Duodenal mucosa (tissue), 2 donors: ENCODE data around the gene ALG14.

Source experiments
- H3K27ac ChIP-seq: one replicate; pipeline ENCODE4 v1.7.0; 2013; ENCODE audit warnings: low read depth, low read length
- H3K27me3 ChIP-seq, 2 donors: one replicate each; pipeline ENCODE4 v1.7.0; 2013; ENCODE audit warnings: low read length in 2 of 2, control low read depth in 1 of 2; ENCODE audit not compliant: insufficient read depth in 2 of 2, control insufficient read depth in 1 of 2
- H3K36me3 ChIP-seq, 2 donors: one replicate each; pipeline ENCODE4 v1.7.0; 2013; ENCODE audit warnings: low read length in 2 of 2, control low read depth in 1 of 2; ENCODE audit not compliant: insufficient read depth in 2 of 2, control insufficient read depth in 1 of 2
- H3K4me1 ChIP-seq, 2 donors: one replicate each; pipeline ENCODE4 v1.7.0; 2013; ENCODE audit warnings: low read length in 2 of 2, control low read depth in 1 of 2; ENCODE audit not compliant: insufficient read depth in 2 of 2, control insufficient read depth in 1 of 2
- H3K4me3 ChIP-seq, 2 donors: one replicate each; pipeline ENCODE4 v1.7.0; 2013; ENCODE audit warnings: low read length in 2 of 2, low read depth in 1 of 2
- H3K9ac ChIP-seq, 2 donors: one replicate each; pipeline ENCODE4 v1.7.0; 2013; ENCODE audit warnings: low read length in 2 of 2, low read depth in 1 of 2
- H3K9me3 ChIP-seq, 2 donors: one replicate each; pipeline ENCODE4 v1.7.0; 2013; ENCODE audit warnings: low read length in 2 of 2, control low read depth in 1 of 2; ENCODE audit not compliant: control insufficient read depth in 1 of 2

ALG14 gene

GRCh38 chr1:94926126-94926914 lies 146.4 kb downstream of the ALG14 start:
- peak overlapping the region; percentile 93 for H3K27ac ChIP-seq
- no peaks in the 10 kb centered on the region for H3K9me3 ChIP-seq
- H3K36me3 ChIP-seq = no peaks in the 10 kb centered on the region
- peak overlapping the region; percentile 82 to 91 for H3K4me3 ChIP-seq
- H3K27me3 ChIP-seq = no peaks in the 10 kb centered on the region
- peaks cover 26 to 52% of the 10 kb centered on the region in 2 donors for H3K4me1 ChIP-seq
- H3K9ac ChIP-seq = peak overlapping the region; percentile 83 to 92

GRCh38 chr1:94925561-94926125 lies 147.1 kb downstream of the ALG14 start:
- Histone ChIP-seq H3K4me3 (peak overlapping the region; percentile 82 to 91), H3K4me1 (peaks cover 23 to 54% of the 10 kb centered on the region in 2 donors), H3K27me3 (no peaks in the 10 kb centered on the region), H3K9ac (peak overlapping the region; percentile 83 to 92), H3K36me3 (no peaks in the 10 kb centered on the region), H3K27ac (peak overlapping the region; percentile 93), H3K9me3 (no peaks in the 10 kb centered on the region)

GRCh38 chr1:94925004-94925403 lies 147.7 kb downstream of the ALG14 start:
- Histone ChIP-seq H3K27me3 (no peaks in the 10 kb centered on the region), H3K4me1 (peaks cover 22 to 58% of the 10 kb centered on the region in 2 donors), H3K27ac (peak overlapping the region; percentile 93), H3K36me3 (no peaks in the 10 kb centered on the region), H3K9me3 (no peaks in the 10 kb centered on the region), H3K9ac (peak overlapping the region; percentile 83 to 92), H3K4me3 (peak overlapping the region; percentile 82 to 91)
